ENCODE data around the gene HSPE1. TPM values are rescaled to one million over a fixed set of nuclear protein-coding genes. Genes with fewer than 3 reads are reported as not detected.

HSPE1 gene
- total and polyA plus RNA-seq, 2 donors (not counting 3 experiments of a cell fraction or from before 2014, with no cell fraction given): 59.8 to 145 TPM

- Histone ChIP-seq H3K4me3 (replicated peaks in 1 of 3; ENCODE audit: insufficient read depth in 1 of 3, low read depth in 1 of 3, low read length in 3 of 3) (no peak overlapping the region), H3K79me2 (ENCODE audit: control insufficient read depth, insufficient read depth, low read length) (peaks cover 22% of the 10 kb centered on the region), H2AFZ (ENCODE audit: low read depth, low read length) (no peak overlapping the region), H3K9me1 (replicated peaks; ENCODE audit: control insufficient read depth, extremely low read depth, insufficient read depth, low read length) (no peaks in the 10 kb centered on the region), H3K36me3 (ENCODE audit: control insufficient read depth in 2 of 2, extremely low read depth in 1 of 2, insufficient read depth in 2 of 2, low read length in 2 of 2) (peaks cover 3 to 4% of the 10 kb centered on the region in 2 experiments), H3K27me3 (ENCODE audit: control insufficient read depth in 2 of 2, insufficient read depth in 2 of 2, low read length in 2 of 2) (no peaks in the 10 kb centered on the region), H3K4me1 (ENCODE audit: control insufficient read depth, extremely low read depth, insufficient read depth, low read length) (no peaks in the 10 kb centered on the region), H3K4me2 (ENCODE audit: insufficient read depth, low read length) (no peak overlapping the region), H4K20me1 (replicated peaks; ENCODE audit: control insufficient read depth, extremely low read depth, insufficient read depth, low read length) (peaks cover 3% of the 10 kb centered on the region), H3K27ac (ENCODE audit: insufficient read depth, low read depth, low read length) (no peak overlapping the region), H3K9ac (replicated peaks; ENCODE audit: extremely low read depth, insufficient read depth, low read length) (no peak overlapping the region), H3K9me3 (replicated peaks; ENCODE audit: control insufficient read depth, insufficient read depth, low read length) (no peaks in the 10 kb centered on the region)
- BruUV-seq (replicated peaks): no TSS peak
- dilution Hi-C loops (cut with MboI; ENCODE audit: extremely low pct_ligation_motif_present, low sequenced_read_pairs): no loop called here
- FAIRE-seq (no peak), DNase-seq (ENCODE audit: low read depth, low spot score) (no peak)
- ChIA-PET CTCF (no interaction called here), POLR2A (no interaction called here)
- intact Hi-C loops (cut with micrococcal nuclease): loop anchor here (2.0 kb wide), 1 partner anchor 14 kb away; no protein-coding TSS in a partner anchor
- TF ChIP-seq MYC (IDR thresholded peaks at IDR 0.05; ENCODE audit: low read depth, low read length) (no peak), POLR2AphosphoS5 (IDR thresholded peaks at IDR 0.05; ENCODE audit: insufficient read depth, low read depth, low read length) (no peak)
Observed at GRCh38 chr2:197543206-197543605, 43.0 kb downstream of the HSPE1 start.

DNA sequence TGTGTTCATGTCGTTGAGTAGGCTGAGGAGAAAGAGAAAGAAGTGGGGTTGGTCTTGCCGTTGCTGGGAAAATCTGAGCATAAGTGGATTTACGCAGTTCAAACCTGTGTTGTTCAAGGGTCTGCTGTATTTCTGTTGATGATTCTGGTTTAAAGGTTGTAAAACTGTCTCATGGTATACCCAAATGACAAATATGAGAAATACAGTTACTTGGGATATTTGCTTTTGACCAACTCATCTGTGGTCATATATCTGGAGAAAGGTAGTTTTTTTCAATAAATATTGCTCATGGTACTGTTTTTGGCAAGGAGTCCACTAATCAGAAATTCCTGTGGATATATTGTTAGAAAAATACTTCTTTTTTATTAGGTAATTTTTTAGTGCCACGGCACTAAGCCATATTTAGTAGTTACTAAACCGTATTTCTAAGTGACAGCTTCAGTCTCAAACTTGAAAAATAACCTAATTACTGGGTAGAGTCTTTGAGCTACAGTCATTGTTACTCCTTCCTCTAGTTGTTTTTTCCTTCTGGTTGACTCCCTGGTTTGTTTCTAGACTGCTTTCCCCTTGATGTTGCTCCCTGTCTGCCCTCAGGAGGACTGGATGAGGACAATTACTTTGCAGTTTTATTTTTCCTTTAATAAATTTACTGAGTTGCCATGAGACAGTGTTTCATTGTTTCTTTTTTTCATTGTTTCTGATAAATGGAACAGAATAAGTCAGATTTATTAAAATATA lies 47.2 kb downstream of the HSPE1 start:
- CTCF ChIA-PET: no interaction called here
- dilution Hi-C loops (cut with MboI; ENCODE audit: extremely low pct_ligation_motif_present, low sequenced_read_pairs): no loop called here
- H3K9me3 ChIP-seq (replicated peaks; ENCODE audit: control insufficient read depth, insufficient read depth, low read length): no peaks in the 10 kb centered on the region
- H4K20me1 ChIP-seq (replicated peaks; ENCODE audit: control insufficient read depth, extremely low read depth, insufficient read depth, low read length): no peaks in the 10 kb centered on the region
- H3K4me1 ChIP-seq (ENCODE audit: control insufficient read depth, extremely low read depth, insufficient read depth, low read length): no peaks in the 10 kb centered on the region
- peak; percentile 4 for FAIRE-seq
- H3K27me3 ChIP-seq (ENCODE audit: control insufficient read depth in 2 of 2, insufficient read depth in 2 of 2, low read length in 2 of 2): no peaks in the 10 kb centered on the region
- H3K9me1 ChIP-seq (replicated peaks; ENCODE audit: control insufficient read depth, extremely low read depth, insufficient read depth, low read length): no peaks in the 10 kb centered on the region
- H3K79me2 ChIP-seq (ENCODE audit: control insufficient read depth, insufficient read depth, low read length): peaks cover 11% of the 10 kb centered on the region
- BruUV-seq (replicated peaks): no TSS peak
- H3K4me2 ChIP-seq (ENCODE audit: insufficient read depth, low read length): no peak overlapping the region
- no peak overlapping the region for H2AFZ ChIP-seq (ENCODE audit: low read depth, low read length)
- no peak overlapping the region for H3K27ac ChIP-seq (ENCODE audit: insufficient read depth, low read depth, low read length)
- no peak overlapping the region for H3K9ac ChIP-seq (replicated peaks; ENCODE audit: extremely low read depth, insufficient read depth, low read length)
- peaks cover 4 to 7% of the 10 kb centered on the region in 2 experiments for H3K36me3 ChIP-seq (ENCODE audit: control insufficient read depth in 2 of 2, extremely low read depth in 1 of 2, insufficient read depth in 2 of 2, low read length in 2 of 2)
- TF ChIP-seq GATA2 (IDR thresholded peaks at IDR 0.05; ENCODE audit: insufficient read depth, insufficient read length, low read depth, low read length): no peak
- no peak for TF ChIP-seq POLR2A (IDR thresholded peaks at IDR 0.05; ENCODE audit: low read depth, low read length)
- TF ChIP-seq FOS (IDR thresholded peaks at IDR 0.05; ENCODE audit: borderline replicate concordance, insufficient read depth, low read length): no peak
- no peak for TF ChIP-seq EZH2 (IDR thresholded peaks at IDR 0.05; ENCODE audit: borderline replicate concordance, low read depth, low read length, severe bottlenecking)
- TF ChIP-seq JUN (IDR thresholded peaks at IDR 0.05; ENCODE audit: borderline replicate concordance, insufficient read depth, insufficient read length, low read depth): no peak
- no peak for TF ChIP-seq MYC (IDR thresholded peaks at IDR 0.05; ENCODE audit: low read depth, low read length)
- no peak for TF ChIP-seq POLR2AphosphoS5 (IDR thresholded peaks at IDR 0.05; ENCODE audit: insufficient read depth, low read depth, low read length)
- TF ChIP-seq MAX (IDR thresholded peaks at IDR 0.05; ENCODE audit: insufficient read depth, insufficient read length): no peak
- DNase-seq (ENCODE audit: low read depth, low spot score): peak; percentile 66
- intact Hi-C loops (cut with micrococcal nuclease): no loop called here
- POLR2A ChIA-PET: no interaction called here
- H3K4me3 ChIP-seq (replicated peaks in 1 of 3; ENCODE audit: insufficient read depth in 1 of 3, low read depth in 1 of 3, low read length in 3 of 3): no peak overlapping the region
